GOT3 (cell line): ENCODE data around the gene RRP12.

ENCODE experiments used
- DNase-seq: peaks from one replicate; lab custom pipeline; 2025; ENCODE audit warnings: mixed read lengths; lab: John Stamatoyannopoulos, UW

RRP12 gene

GRCh38 chr10:97311111-97311626, 90.0 kb downstream of the RRP12 start:
- DNase-seq, result no peak

GRCh38 chr10:97307866-97308780, 93.0 kb downstream of the RRP12 start:
- DNase-seq, result no peak

- DNase-seq, result no peak
These were observed 93.7 kb downstream of the RRP12 start for GRCh38 chr10:97307441-97307840.
